Stimulated activated CD4-positive, alpha-beta T cell treated with anti-CD3 and anti-CD28 coated beads, TNF-alpha, amount 100 ng/mL, for 24 hours (primary cell): ENCODE results near the gene PPP1R1B.

Experiments
- DNase-seq, 3 experiments: peaks; one replicate each; pipeline ENCODE4 v3.0.0-alpha.2; 2020; ENCODE audit warnings: low read depth in 3 of 3

The PPP1R1B gene

GRCh38 chr17:39600288-39600996, 26.3 kb upstream of the PPP1R1B start:
- DNase-seq = no peak

- DNase-seq = no peak
Observed at GRCh38 chr17:39600997-39601597, 25.7 kb upstream of the PPP1R1B start.

GRCh38 chr17:39601758-39602532, 24.8 kb upstream of the PPP1R1B start:
- DNase-seq = no peak

- no peak for DNase-seq
Observed at GRCh38 chr17:39602533-39603303, 24.0 kb upstream of the PPP1R1B start.

GRCh38 chr17:39603304-39604016, 23.3 kb upstream of the PPP1R1B start:
- DNase-seq = no peak

GRCh38 chr17:39604911-39605491, 21.8 kb upstream of the PPP1R1B start:
- no peak for DNase-seq

- DNase-seq = no peak
Observed at GRCh38 chr17:39605492-39606433, 21.0 kb upstream of the PPP1R1B start.

- DNase-seq = no peak
Observed at GRCh38 chr17:39606434-39607056, 20.2 kb upstream of the PPP1R1B start.

- DNase-seq = no peak
Observed at GRCh38 chr17:39607057-39607850, 19.5 kb upstream of the PPP1R1B start.

- DNase-seq = no peak
Observed at GRCh38 chr17:39607851-39608130, 19.0 kb upstream of the PPP1R1B start, which contains the start of gene NEUROD2. NEUROD2 (minus strand) TSS chr17:39607920; CDS start chr17:39606599, 1,321 bp downstream.

- no peak for DNase-seq
Observed at GRCh38 chr17:39608142-39608981, 18.4 kb upstream of the PPP1R1B start.

- DNase-seq = no peak
Observed at GRCh38 chr17:39609416-39610025, 17.2 kb upstream of the PPP1R1B start.

- DNase-seq = no peak
Observed at GRCh38 chr17:39611401-39612112, 15.2 kb upstream of the PPP1R1B start.

- DNase-seq = no peak
Observed at GRCh38 chr17:39612291-39612894, 14.4 kb upstream of the PPP1R1B start.

GRCh38 chr17:39612935-39613464, 13.8 kb upstream of the PPP1R1B start:
- no peak for DNase-seq

GRCh38 chr17:39614545-39615157, 12.1 kb upstream of the PPP1R1B start:
- DNase-seq = no peak
